ENCODE data around the gene ZP2.

DNA sequence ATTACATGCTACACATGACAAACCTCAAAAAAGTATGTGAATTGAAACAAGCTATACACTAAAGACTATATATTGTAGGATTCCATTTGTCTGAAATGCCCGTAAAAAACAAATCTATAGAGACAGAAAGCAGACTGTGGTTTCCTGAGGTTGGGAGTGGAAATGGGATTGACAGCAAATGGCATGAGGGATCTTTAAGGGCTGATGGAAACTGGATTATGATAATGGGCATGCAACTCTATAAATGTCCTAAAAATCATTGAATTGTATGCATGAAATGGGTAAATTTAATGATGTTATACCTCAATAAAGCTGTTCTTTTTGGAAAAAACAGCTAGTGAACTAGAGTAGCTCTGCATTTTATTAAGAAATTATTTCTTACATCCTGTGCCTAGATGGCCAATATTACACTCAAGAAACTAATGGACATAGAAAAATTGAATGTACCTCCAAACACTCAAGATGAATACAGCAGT lies 21.7 kb upstream of the ZP2 start:
- TF ChIP-seq, protein P1, sequence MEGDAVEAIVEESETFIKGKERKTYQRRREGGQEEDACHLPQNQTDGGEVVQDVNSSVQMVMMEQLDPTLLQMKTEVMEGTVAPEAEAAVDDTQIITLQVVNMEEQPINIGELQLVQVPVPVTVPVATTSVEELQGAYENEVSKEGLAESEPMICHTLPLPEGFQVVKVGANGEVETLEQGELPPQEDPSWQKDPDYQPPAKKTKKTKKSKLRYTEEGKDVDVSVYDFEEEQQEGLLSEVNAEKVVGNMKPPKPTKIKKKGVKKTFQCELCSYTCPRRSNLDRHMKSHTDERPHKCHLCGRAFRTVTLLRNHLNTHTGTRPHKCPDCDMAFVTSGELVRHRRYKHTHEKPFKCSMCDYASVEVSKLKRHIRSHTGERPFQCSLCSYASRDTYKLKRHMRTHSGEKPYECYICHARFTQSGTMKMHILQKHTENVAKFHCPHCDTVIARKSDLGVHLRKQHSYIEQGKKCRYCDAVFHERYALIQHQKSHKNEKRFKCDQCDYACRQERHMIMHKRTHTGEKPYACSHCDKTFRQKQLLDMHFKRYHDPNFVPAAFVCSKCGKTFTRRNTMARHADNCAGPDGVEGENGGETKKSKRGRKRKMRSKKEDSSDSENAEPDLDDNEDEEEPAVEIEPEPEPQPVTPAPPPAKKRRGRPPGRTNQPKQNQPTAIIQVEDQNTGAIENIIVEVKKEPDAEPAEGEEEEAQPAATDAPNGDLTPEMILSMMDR (conservative IDR thresholded peaks at IDR 0.05), result no peak
- TF ChIP-seq EZH2 (IDR thresholded peaks at IDR 0.05; ENCODE audit: low read depth), result no peak
